Renal cortex interstitium (tissue), 11 donors: ENCODE results near the gene CCL4. TPM values are rescaled to one million over a fixed set of nuclear protein-coding genes. Genes with fewer than 3 reads are reported as not detected.
"Not testable (repeated sequence)": the region's sequence is repeated elsewhere in the genome, so short reads cannot be mapped to it uniquely, and the experiment has no call there.

ENCODE experiments used
- DNase-seq, 11 donors: peaks; one replicate each; pipeline ENCODE4 v3.0.0-alpha.2; 2013; ENCODE audit warnings: low read depth in 9 of 11, low spot score in 4 of 11; ENCODE audit errors: extremely low read depth in 1 of 11
- polyA plus RNA-seq, 3 donors: library from polyadenylated mRNA; unstranded; fragments of 120-200 nt; gene quantifications; one replicate each; pipeline ENCODE4 v1.2.1, GENCODE V29; 2013; ENCODE audit not compliant: insufficient read length in 3 of 3

CCL4 gene
- polyA plus RNA-seq, 3 donors = 0.76 to 3.9 (median 1.1) TPM

- DNase-seq = not testable (repeated sequence)
Measured at GRCh38 chr17:36083691-36084090, 19.9 kb upstream of the CCL4 start.

GRCh38 chr17:36085765-36086164 lies 17.9 kb upstream of the CCL4 start:
- no peak for DNase-seq

- no peak for DNase-seq
Measured at GRCh38 chr17:36086791-36087190, 16.8 kb upstream of the CCL4 start.

- not testable (repeated sequence) for DNase-seq
Measured at GRCh38 chr17:36087471-36087870, 16.2 kb upstream of the CCL4 start.

- DNase-seq = not testable (repeated sequence)
Measured at GRCh38 chr17:36087897-36088572, 15.6 kb upstream of the CCL4 start.

- no peak for DNase-seq
Measured at GRCh38 chr17:36088670-36089338, 14.8 kb upstream of the CCL4 start.

- DNase-seq = no peak
Measured at GRCh38 chr17:36089339-36089865, 14.2 kb upstream of the CCL4 start.

- DNase-seq = no peak
Measured at GRCh38 chr17:36089888-36090836, 13.5 kb upstream of the CCL4 start, which contains the start of gene CCL3. Gene CCL3 (minus strand): TSS chr17:36090143. CDS start chr17:36090058, 85 bp downstream.

- DNase-seq = no peak
Measured at GRCh38 chr17:36092230-36092629, 11.4 kb upstream of the CCL4 start.

GRCh38 chr17:36092715-36093114 lies 10.9 kb upstream of the CCL4 start:
- not testable (repeated sequence) for DNase-seq

GRCh38 chr17:36094232-36094631 lies 9.4 kb upstream of the CCL4 start:
- DNase-seq = no peak

GRCh38 chr17:36094746-36095145 lies 8.9 kb upstream of the CCL4 start:
- no peak for DNase-seq

- DNase-seq = no peak
Measured at GRCh38 chr17:36095992-36096391, 7.6 kb upstream of the CCL4 start.

GRCh38 chr17:36099004-36099403 lies 4.6 kb upstream of the CCL4 start:
- DNase-seq = not testable (repeated sequence)

- not testable (repeated sequence) for DNase-seq
Measured at GRCh38 chr17:36104246-36104645, 619 bp downstream of the CCL4 start.

- no peak for DNase-seq
Measured at GRCh38 chr17:36104701-36105181, 1.1 kb downstream of the CCL4 start.

- DNase-seq = no peak
Measured at GRCh38 chr17:36105781-36106492, 2.3 kb downstream of the CCL4 start.

GRCh38 chr17:36106493-36106835 lies 2.8 kb downstream of the CCL4 start:
- DNase-seq = no peak

GRCh38 chr17:36107660-36108059 lies 4.0 kb downstream of the CCL4 start:
- no peak for DNase-seq
